GM19193 (cell line): ENCODE measurements around the gene WDR45.

Source experiments
- POLR2A ChIP-seq: IDR thresholded peaks from 4 replicates; pipeline ENCODE4 v1.6.1; 2011; ENCODE audit not compliant: insufficient read depth, insufficient read length; ENCODE audit errors: extremely low read depth

Gene WDR45

GRCh38 chrX:49037883-49038475 is 41.7 kb downstream of the WDR45 start:
- no peak for TF ChIP-seq POLR2A

GRCh38 chrX:49030283-49030682 is 49.4 kb downstream of the WDR45 start:
- TF ChIP-seq POLR2A: no peak

- TF ChIP-seq POLR2A: no peak
These were observed 49.8 kb downstream of the WDR45 start for GRCh38 chrX:49029876-49030275.
